GM19397 (cell line): Measurements from ENCODE around the gene CD164L2.
"Not testable (repeated sequence)": the region's sequence is repeated elsewhere in the genome, so short reads cannot be mapped to it uniquely, and the experiment has no call there.

ENCODE experiments used
- ATAC-seq: cut with Tn5 transposase; IDR thresholded peaks from one replicate; pipeline ENCODE4 v1.9.1; 2021; ENCODE audit warnings: mild to moderate bottlenecking, moderate library complexity; ENCODE audit not compliant: unreplicated experiment

CD164L2 gene

GRCh38 chr1:27383039-27383605, at the start of gene CD164L2:
Gene CD164L2, minus strand, starts transcription at chr1:27383333. Its CDS starts 94 bp downstream, at chr1:27383239.
- ATAC-seq = no peak

GRCh38 chr1:27432725-27433124, 49.6 kb upstream of the CD164L2 start:
- not testable (repeated sequence) for ATAC-seq

DNA sequence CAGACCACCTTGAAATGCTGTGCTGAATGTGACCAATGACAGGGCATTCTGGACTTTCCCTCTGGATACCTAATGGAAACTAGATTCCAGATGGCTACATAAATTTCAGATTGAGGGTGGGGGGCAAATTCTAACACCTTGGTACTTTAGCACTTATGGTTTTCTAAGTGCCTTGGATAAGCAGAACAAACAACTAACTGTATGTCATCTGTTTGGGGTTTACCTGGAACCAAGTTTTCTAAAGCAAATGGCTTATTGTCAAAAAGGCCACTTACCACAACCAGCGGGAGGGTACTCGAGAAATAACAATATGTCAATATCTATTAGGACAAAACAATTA, 48.4 kb upstream of the CD164L2 start:
- ATAC-seq = no peak

- no peak for ATAC-seq
Observed at GRCh38 chr1:27430903-27431600, 47.9 kb upstream of the CD164L2 start.

DNA sequence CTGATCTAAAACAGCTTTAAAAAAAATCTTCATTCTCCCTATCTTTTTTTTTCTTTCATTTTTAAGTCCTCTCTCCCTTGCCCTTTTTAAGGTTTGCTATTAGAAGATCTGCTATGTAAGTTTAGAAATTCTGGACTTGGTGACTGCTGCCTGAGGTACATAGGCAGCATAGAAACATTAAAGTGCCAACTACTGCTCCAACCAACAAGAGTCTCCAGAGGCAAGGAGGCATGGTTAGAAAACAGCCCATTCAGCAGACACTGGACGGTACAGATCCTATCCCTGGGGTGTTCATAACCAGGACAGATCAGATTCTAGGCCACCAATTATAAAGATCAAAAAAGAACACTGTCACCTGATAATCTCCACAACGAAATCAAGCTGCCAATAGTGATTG, 45.9 kb upstream of the CD164L2 start:
- no peak for ATAC-seq

- no peak for ATAC-seq
Observed at GRCh38 chr1:27428316-27429028, 45.3 kb upstream of the CD164L2 start.

- no peak for ATAC-seq
Observed at GRCh38 chr1:27427816-27428315, 44.7 kb upstream of the CD164L2 start.

DNA sequence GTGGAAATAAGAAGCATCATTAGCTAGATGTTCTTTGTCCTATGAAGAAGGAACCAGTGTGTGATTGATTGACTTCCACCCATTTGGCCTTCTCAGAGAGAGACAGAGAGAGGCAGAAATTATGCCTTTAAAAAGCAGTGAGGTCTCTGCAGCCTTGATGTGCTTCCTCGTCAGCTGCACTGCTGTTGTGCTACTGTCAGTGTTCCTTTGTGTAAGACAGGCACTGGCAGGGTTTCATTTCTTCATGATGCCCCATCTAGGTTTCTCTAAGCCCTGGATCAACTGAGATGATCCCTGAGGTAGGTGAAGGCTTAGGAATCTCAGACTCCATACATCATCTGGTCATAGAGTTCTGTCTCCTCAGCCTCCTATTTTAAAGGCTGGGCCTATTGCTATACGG, 44.2 kb upstream of the CD164L2 start:
- no peak for ATAC-seq

DNA sequence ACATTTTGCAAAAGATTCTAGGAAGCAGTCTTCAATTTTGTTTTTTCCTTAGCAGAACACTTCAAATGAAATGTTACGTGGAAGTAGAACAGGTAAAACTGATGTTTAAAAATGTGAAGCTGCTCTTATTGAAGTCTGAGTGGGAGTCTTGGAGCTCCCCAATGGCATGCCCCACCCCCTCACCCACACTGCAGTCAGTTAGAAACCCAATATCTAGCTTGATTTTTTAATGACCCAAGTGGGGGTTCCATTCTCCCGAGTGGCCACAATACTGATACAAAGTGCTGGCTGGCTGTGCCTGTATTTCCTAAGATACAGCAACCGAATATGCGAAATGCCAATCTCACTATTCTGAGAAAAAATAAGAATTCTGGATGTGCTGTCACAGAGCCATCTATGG, 40.6 kb upstream of the CD164L2 start:
- no peak for ATAC-seq

- ATAC-seq = no peak
Observed at GRCh38 chr1:27418326-27419185, 35.4 kb upstream of the CD164L2 start.

- ATAC-seq = no peak
Observed at GRCh38 chr1:27417713-27418112, 34.6 kb upstream of the CD164L2 start.

GRCh38 chr1:27416387-27417111, 33.4 kb upstream of the CD164L2 start:
- no peak for ATAC-seq

DNA sequence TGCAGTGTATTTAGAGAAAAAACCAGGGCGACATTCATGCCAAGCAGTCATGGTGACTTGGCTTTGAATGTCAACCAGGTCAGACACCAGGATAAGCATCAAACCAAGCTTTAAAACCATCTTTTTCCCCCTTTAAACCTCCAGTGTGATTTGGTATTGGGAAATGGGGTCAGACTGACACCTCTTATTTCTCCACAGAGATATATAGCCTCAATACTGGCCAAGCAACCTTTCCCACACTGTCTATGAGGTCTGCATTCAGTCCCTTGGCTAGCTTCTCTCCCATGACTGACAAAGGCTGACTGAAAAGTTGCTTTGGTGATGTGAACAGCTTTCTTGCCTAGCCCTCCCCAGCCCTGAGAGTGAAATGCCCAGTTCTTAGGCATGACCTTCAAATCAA, 31.0 kb upstream of the CD164L2 start:
- ATAC-seq = no peak

DNA sequence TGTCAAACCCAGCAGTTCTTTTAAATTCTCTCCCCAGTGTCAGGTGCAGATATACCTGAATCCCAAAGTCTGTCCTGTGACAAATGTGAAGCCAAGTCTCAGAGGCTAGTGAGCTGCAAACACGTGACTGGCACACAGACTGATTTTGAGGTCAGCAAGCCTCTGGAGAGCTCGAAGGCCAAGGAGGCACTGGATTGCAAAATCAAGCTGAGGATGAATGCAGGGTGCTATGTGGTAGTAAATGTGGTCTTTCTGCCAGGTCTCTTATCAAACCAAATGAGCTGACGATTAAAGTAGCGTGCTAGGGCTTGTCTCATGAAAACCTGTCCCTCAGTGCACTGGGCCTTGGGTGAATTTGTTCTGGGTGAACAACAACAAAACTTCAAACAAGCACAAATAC, 29.9 kb upstream of the CD164L2 start:
- ATAC-seq = no peak

DNA sequence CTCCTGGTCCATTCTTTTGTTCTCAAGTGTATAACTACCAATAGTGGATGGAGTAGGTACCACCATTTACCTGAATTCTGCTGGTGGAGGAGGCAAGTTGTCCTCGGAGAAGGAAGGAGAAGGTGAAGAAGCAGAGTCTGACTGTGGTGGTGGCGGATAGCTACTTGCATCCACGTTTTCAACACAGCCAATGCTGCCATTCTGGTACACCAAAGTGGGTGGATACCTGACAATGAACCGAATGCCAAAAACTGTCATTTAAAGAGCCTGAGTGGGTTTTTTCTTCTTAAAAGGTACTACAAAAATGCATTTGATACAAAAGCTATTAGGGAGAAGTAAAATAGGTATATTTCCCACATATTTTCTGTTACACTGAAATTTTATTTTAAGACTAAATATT, 29.4 kb upstream of the CD164L2 start:
- ATAC-seq = no peak

GRCh38 chr1:27410709-27411108, 27.6 kb upstream of the CD164L2 start:
- ATAC-seq = no peak

GRCh38 chr1:27409669-27410068, 26.5 kb upstream of the CD164L2 start:
- no peak for ATAC-seq

DNA sequence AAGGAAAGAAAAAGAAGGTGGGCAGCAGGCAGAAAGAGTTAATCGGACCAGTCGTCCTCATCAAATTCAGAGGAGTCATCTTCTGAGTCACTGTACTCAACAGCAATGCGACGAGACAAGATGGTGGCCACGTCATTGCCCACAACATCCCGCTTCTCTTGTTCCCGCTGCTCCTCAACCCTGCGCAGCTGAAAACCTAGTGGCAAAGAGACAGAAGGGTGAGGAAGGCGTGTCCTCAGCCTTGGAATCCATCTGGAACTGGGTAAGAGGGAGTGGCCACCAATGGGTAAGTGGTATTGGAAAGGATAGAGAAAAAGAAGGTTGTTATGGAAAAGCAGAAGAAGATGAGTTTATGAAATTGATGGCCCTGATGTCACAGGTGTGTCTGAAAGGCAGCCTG, 25.0 kb upstream of the CD164L2 start:
- no peak for ATAC-seq

DNA sequence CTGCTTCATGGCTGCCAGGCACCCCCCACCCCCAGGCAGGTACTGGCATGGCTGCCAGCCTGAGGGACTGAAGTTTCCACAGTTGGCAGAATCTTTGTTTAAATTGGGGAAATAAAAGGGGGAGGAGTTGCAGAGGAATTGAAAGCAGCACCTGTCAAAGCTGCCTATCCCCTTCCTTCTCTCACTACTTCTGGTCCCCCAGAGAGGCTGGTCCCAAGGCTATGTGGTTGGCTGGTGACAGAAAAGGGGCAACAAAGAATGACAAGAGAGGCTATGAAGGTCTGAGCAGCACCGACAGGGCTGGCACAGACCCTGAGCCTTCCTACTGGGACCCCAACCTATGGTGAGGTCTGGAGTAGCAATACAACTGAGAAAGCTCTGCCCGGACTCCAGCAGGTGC, 23.7 kb upstream of the CD164L2 start:
- not testable (repeated sequence) for ATAC-seq

DNA sequence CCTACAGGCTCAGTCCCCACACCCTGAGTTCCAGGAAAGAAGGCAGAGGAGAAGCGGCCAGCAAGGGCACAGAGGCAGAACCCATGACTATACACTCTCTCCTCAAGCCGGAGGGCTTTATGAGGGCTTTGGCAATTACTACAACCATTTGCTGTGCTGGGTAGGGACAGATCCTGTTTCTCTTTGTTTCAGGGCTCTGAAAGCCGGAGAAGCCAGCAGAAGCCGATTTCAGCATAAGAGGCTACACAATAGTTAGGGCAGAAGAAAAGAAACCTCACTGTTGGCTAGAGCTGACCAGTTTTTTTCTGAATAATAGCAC, 23.2 kb upstream of the CD164L2 start:
- ATAC-seq = no peak
